H1 (cell line): ENCODE data around the gene PTPA. TPM values are rescaled to one million over a fixed set of nuclear protein-coding genes. Genes with fewer than 3 reads are reported as not detected.

ENCODE experiments used
- BACH1 ChIP-seq: IDR thresholded peaks from 2 replicates; pipeline ENCODE4 v1.6.1; 2012; ENCODE audit warnings: low read length, improper control_type of control experiment
- POLR2AphosphoS5 ChIP-seq: IDR thresholded peaks from 2 replicates; pipeline ENCODE4 v1.6.1; 2011; ENCODE audit warnings: low read depth, low read length
- ZNF274 ChIP-seq: IDR thresholded peaks from 2 replicates; pipeline ENCODE4 v1.7.0; 2012; ENCODE audit warnings: low read length, borderline replicate concordance; ENCODE audit errors: extremely low read depth
- polyA plus RNA-seq, 7 experiments: library from polyadenylated mRNA; depleted of rRNA in 3 of 7; stranded (reverse) in 5 of 7; unstranded in 2 of 7; fragments of >200 nt in 5 of 7; fragments of 200-250 nt in 2 of 7; gene quantifications; 1 replicate in 5 of 7; 2 replicates in 1 of 7; 4 replicates in 1 of 7; pipeline versions ENCODE4 v1.2.1 to v1.2.3, GENCODE V29; 2011 to 2013; ENCODE audit warnings: missing spikeins in 2 of 7, mixed read lengths in 2 of 7
- total RNA-seq: library from RNA; stranded (reverse); fragmentation: NEBNext Ultra II Directional; extraction: Animal tissue kit (Norgen Biotek cat#: 25700); gene quantifications from 2 replicates; pipeline ENCODE4 v1.2.1, GENCODE V29; 2021

The PTPA gene
- total and polyA plus RNA-seq, 2 of the 8 experiments (the other 6 are each of a cell fraction or from before 2014, with no cell fraction given), result 114 to 145 TPM

DNA sequence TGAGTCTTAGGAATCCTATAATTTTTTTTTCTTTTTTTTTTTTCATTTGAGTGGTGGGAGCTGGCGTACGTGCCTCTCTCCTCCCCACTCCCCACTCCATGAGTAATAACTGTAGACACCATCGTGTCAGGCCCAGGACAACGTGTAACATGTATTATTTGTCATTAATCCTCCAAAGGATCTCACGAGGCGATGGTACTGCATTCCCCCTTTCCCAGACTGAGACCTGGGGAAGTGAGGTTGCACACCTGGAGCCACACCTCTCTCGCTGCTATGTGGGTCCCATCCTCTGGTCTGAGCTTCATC lies 73.0 kb downstream of the PTPA start (continued):
- no peak for TF ChIP-seq POLR2AphosphoS5
- TF ChIP-seq ZNF274, result no peak
- TF ChIP-seq BACH1, result no peak
